Suprapubic skin (tissue), 4 donors: ENCODE measurements around the gene KLHL8.

Experiments
- CTCF ChIP-seq, 2 donors: fragments of 200-600 bp in 1 of 2; fragments of 450-650 bp in 1 of 2; sonication (generic) in 1 of 2; IDR thresholded peaks; one replicate each; pipeline ENCODE4 v1.5.1; 2016 to 2019; ENCODE audit warnings: antibody characterized with exemption in 2 of 2, mild to moderate bottlenecking in 1 of 2, moderate library complexity in 1 of 2
- EP300 ChIP-seq: sonication (generic); formaldehyde crosslinking; IDR thresholded peaks from one replicate; pipeline ENCODE4 v1.6.1; 2017; ENCODE audit warnings: antibody characterized with exemption
- POLR2A ChIP-seq, 2 donors: fragments of 450-650 bp; IDR thresholded peaks; one replicate each; pipeline ENCODE4 v1.6.1; 2017; ENCODE audit warnings: antibody characterized with exemption in 2 of 2, mild to moderate bottlenecking in 2 of 2, moderate library complexity in 2 of 2
- POLR2AphosphoS5 ChIP-seq, 3 donors: sonication (generic); formaldehyde crosslinking; IDR thresholded peaks; one replicate each; pipeline ENCODE4 v1.6.1; 2017; ENCODE audit warnings: antibody characterized with exemption in 3 of 3

- TF ChIP-seq POLR2AphosphoS5 (IDR thresholded peaks at IDR 0.05) (no peak), CTCF (IDR thresholded peaks at IDR 0.05) (no peak), EP300 (no peak), POLR2A (IDR thresholded peaks at IDR 0.05) (no peak)
Measured at GRCh38 chr4:87174672-87175071, 45.7 kb downstream of the KLHL8 start.
